ENCODE results near the gene PDPR.

DNA sequence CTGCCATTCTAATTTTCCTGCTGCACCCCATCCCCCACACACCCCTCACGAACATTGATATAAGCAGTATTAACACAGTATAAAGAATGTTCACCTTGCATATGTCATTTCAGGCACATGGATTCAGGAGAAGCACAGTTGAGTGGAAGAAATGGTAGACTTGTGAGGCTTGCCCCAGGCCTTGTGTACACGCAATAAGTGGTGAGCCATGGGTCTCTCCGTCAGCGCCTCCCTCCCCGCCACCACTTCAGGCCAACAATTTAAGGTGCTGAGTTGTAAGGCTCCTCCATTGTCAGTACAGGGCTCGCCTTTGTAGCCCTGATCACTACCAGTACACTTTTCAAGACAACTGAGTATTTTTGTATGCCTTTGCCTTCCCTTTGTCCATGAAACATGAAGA, 47.2 kb downstream of the PDPR start:
- no peak for TF ChIP-seq CTCF (IDR thresholded peaks at IDR 0.05)
- no peak for TF ChIP-seq POLR2A (IDR thresholded peaks at IDR 0.05)

All from thyroid gland (tissue), 4 donors.